Progenitor cell of endocrine pancreas (in vitro differentiated cells): ENCODE data around the gene MYO10. TPM values are rescaled to one million over a fixed set of nuclear protein-coding genes. Genes with fewer than 3 reads are reported as not detected.

Source experiments
- DNase-seq: peaks from one replicate; pipeline ENCODE4 v3.0.0; 2021; ENCODE audit warnings: low spot score; ENCODE audit not compliant: unreplicated experiment
- H3K27ac Mint-ChIP-seq: 2 replicates; pipeline ENCODE4 v1.8.0; 2021; ENCODE audit warnings: mild to moderate bottlenecking, moderate library complexity, mixed read lengths
- H3K27me3 Mint-ChIP-seq: 2 replicates; pipeline ENCODE4 v1.8.0; 2021; ENCODE audit warnings: mixed read lengths
- H3K36me3 Mint-ChIP-seq: 2 replicates; pipeline ENCODE4 v1.8.0; 2022; ENCODE audit warnings: mixed read lengths; ENCODE audit not compliant: insufficient read depth
- H3K4me1 Mint-ChIP-seq: 2 replicates; pipeline ENCODE4 v1.8.0; 2021; ENCODE audit warnings: low read depth, mixed read lengths
- H3K4me3 Mint-ChIP-seq: 2 replicates; pipeline ENCODE4 v1.8.0; 2021; ENCODE audit warnings: low read depth, mild to moderate bottlenecking, moderate library complexity, mixed read lengths
- H3K9me3 Mint-ChIP-seq: 2 replicates; pipeline ENCODE4 v1.8.0; 2021; ENCODE audit warnings: low read depth, mixed read lengths
- total RNA-seq: library from RNA; stranded (reverse); gene quantifications from 2 replicates; pipeline ENCODE4 v1.2.1, GENCODE V29; 2021
- TF ChIP-seq, protein P1 (sequence below): fragments of 200-600 bp; sonication (generic); IDR thresholded peaks from one replicate; pipeline ENCODE4 v1.5.0; 2021; ENCODE audit warnings: antibody characterized with exemption, mild to moderate bottlenecking; ENCODE audit not compliant: unreplicated experiment

MYO10 gene
- total RNA-seq, 1 donor from 2014 or later: 88.0 TPM

DNA sequence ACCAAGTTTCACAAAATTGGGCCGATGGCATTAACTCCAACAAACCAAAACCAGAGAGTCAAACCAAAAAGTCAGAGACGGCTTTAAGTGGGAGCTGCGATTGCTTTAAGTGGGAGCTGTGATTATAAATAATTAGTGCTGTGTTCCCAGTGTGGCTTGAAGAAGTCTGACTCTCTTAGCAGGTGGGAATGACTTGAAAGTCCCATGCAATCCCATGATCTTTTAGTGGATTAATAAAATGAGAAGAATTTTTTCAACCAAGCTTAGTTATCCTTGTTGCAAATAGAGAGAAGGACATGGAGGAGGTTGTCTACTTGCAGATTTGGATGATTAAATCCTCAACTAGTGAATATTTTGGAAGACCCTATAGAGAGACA is 68.5 kb downstream of the MYO10 start:
- TF ChIP-seq, protein P1, sequence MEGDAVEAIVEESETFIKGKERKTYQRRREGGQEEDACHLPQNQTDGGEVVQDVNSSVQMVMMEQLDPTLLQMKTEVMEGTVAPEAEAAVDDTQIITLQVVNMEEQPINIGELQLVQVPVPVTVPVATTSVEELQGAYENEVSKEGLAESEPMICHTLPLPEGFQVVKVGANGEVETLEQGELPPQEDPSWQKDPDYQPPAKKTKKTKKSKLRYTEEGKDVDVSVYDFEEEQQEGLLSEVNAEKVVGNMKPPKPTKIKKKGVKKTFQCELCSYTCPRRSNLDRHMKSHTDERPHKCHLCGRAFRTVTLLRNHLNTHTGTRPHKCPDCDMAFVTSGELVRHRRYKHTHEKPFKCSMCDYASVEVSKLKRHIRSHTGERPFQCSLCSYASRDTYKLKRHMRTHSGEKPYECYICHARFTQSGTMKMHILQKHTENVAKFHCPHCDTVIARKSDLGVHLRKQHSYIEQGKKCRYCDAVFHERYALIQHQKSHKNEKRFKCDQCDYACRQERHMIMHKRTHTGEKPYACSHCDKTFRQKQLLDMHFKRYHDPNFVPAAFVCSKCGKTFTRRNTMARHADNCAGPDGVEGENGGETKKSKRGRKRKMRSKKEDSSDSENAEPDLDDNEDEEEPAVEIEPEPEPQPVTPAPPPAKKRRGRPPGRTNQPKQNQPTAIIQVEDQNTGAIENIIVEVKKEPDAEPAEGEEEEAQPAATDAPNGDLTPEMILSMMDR: no peak
- no peak overlapping the region for H3K27ac Mint-ChIP-seq
- DNase-seq: no peak
- H3K9me3 Mint-ChIP-seq: peaks cover 1% of the 10 kb centered on the region
- H3K4me3 Mint-ChIP-seq: no peak overlapping the region
- no peaks in the 10 kb centered on the region for H3K27me3 Mint-ChIP-seq
- H3K4me1 Mint-ChIP-seq: peaks cover 29% of the 10 kb centered on the region
- H3K36me3 Mint-ChIP-seq: peaks cover 11% of the 10 kb centered on the region

DNA sequence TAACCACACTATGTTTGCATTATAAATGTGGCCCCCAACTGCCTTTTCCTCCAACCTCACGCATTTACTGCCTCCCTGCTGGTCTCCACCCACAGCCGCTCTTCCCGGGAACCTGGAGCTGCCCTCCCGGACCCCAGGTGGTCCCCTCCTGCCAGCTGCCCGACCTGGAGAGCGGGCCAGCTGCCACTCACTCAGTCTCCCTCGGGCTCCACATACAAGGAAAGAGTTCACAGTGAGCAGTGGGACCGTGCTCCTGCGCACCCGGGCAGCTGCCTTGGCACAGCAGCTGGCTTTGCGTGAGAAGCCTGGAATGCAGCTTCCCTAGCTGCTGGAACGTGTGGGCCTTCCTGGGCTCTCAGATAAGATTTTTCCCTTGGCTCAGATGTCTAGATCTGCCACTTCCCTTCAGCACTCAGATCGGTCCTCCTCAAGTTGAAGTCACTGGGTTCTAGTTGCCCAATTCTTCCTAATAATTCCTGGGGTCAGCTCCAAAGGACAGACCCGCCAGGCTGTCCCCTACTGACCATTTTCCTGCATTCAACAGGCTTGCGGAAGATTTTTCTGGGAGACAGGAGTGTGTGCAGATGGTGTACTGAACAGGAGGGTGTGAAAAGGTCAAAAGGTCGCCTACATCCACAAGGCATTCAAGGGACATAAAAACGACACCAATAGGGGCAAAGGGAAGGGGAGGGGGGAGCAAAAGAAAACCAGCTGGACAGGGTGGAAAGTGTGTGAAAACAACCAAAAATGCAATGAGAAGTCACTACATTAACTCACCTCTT is 69.1 kb downstream of the MYO10 start:
- TF ChIP-seq, protein P1: no peak
- Mint-ChIP-seq H3K27ac (peak overlapping the region; percentile 68), H3K9me3 (no peaks in the 10 kb centered on the region), H3K36me3 (peaks cover 7% of the 10 kb centered on the region), H3K4me3 (no peak overlapping the region), H3K27me3 (no peaks in the 10 kb centered on the region), H3K4me1 (peaks cover 30% of the 10 kb centered on the region)
- DNase-seq: no peak

GRCh38 chr5:16866273-16866672 is 69.8 kb downstream of the MYO10 start:
- TF ChIP-seq, protein P1: no peak
- Mint-ChIP-seq H3K36me3 (peaks cover 3% of the 10 kb centered on the region), H3K4me1 (peaks cover 30% of the 10 kb centered on the region), H3K27me3 (no peaks in the 10 kb centered on the region), H3K27ac (peak overlapping the region; percentile 5), H3K4me3 (no peak overlapping the region), H3K9me3 (no peaks in the 10 kb centered on the region)
- no peak for DNase-seq

DNA sequence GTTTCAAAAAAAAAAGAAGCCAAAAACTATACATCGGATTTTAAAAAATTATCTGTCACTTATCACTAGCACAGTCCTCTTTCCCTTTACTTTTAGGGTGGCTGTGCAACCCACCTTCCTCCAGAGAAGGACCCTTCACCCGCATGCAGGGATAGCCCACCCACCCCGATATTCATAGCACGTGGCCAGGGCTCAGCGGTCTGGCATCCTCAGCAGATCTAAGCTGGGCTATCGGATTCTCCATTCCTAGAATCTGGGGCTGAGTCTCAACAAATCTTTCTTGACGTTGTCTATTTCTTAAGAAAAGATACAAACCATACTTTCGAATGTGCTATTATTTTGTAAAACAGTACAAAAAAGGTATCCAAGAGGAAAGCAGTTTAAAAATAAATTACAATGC is 70.9 kb downstream of the MYO10 start:
- no peaks in the 10 kb centered on the region for H3K36me3 Mint-ChIP-seq
- DNase-seq: no peak
- H3K4me3 Mint-ChIP-seq: no peak overlapping the region
- H3K4me1 Mint-ChIP-seq: peaks cover 33% of the 10 kb centered on the region
- no peaks in the 10 kb centered on the region for H3K9me3 Mint-ChIP-seq
- peak overlapping the region; percentile 10 for H3K27ac Mint-ChIP-seq
- TF ChIP-seq, protein P1: no peak
- no peaks in the 10 kb centered on the region for H3K27me3 Mint-ChIP-seq

DNA sequence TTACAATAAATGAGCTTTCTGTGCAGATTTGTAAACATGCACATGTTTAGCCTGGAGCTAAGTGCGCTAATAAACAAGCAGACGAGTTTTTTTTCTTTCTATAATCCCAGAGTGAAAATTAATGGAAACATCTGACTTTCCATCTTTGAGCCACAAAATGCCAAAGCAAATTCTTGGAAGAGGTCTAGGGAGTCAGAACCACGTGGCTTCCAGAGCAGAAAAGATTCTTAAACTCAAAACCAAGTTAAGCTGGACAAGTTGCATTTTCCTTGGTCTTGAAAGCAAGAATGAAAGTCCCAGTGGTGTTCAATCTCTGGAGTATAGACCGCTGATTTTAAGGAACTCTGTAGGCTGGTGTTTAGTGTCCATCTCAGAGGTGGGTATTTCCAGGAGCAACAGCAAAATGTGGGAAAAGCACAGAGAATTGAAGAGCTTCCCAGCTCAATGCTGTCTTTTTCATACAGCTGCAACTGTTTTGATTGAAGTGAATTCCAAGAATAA is 71.4 kb downstream of the MYO10 start:
- Mint-ChIP-seq H3K9me3 (no peaks in the 10 kb centered on the region), H3K36me3 (no peaks in the 10 kb centered on the region), H3K4me3 (no peak overlapping the region), H3K27ac (no peak overlapping the region), H3K27me3 (no peaks in the 10 kb centered on the region), H3K4me1 (peaks cover 33% of the 10 kb centered on the region)
- TF ChIP-seq, protein P1: no peak
- no peak for DNase-seq
